ENCODE results near the gene TREM2. TPM values are rescaled to one million over a fixed set of nuclear protein-coding genes. Genes with fewer than 3 reads are reported as not detected.

Gene TREM2
- total RNA-seq, 1 donor from 2014 or later: not detected

DNA sequence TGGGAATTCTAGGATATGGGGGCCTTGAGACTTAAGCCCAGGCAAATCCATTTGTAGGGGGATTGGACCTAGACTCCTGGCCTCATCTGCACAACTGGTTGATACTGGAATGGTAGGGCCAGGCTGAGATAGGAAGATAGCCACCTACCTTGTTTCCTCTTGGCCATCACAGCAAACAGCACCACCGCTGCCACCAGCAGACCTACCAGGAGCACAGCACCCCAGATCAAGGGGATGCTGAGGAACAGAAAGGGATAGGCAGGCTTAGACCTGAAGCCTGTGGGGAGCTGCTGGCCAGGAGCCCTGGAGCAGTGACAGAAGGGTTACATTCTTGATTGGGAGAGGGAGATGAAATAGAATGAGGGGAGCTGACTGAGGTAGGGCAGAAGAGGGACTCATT lies 12.2 kb downstream of the TREM2 start:
- Mint-ChIP-seq H3K27me3 (peaks cover 11% of the 10 kb centered on the region), H3K9me3 (no peaks in the 10 kb centered on the region), H3K4me1 (ENCODE audit: unreplicated experiment) (no peaks in the 10 kb centered on the region), H3K36me3 (no peaks in the 10 kb centered on the region), H3K27ac (no peak overlapping the region), H3K4me3 (no peak overlapping the region)
- DNase-seq (ENCODE audit: extremely low spot score, unreplicated experiment): no peak
- TF ChIP-seq, protein P1, sequence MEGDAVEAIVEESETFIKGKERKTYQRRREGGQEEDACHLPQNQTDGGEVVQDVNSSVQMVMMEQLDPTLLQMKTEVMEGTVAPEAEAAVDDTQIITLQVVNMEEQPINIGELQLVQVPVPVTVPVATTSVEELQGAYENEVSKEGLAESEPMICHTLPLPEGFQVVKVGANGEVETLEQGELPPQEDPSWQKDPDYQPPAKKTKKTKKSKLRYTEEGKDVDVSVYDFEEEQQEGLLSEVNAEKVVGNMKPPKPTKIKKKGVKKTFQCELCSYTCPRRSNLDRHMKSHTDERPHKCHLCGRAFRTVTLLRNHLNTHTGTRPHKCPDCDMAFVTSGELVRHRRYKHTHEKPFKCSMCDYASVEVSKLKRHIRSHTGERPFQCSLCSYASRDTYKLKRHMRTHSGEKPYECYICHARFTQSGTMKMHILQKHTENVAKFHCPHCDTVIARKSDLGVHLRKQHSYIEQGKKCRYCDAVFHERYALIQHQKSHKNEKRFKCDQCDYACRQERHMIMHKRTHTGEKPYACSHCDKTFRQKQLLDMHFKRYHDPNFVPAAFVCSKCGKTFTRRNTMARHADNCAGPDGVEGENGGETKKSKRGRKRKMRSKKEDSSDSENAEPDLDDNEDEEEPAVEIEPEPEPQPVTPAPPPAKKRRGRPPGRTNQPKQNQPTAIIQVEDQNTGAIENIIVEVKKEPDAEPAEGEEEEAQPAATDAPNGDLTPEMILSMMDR (conservative IDR thresholded peaks at IDR 0.05): no peak

- Mint-ChIP-seq H3K9me3 (no peaks in the 10 kb centered on the region), H3K4me3 (no peak overlapping the region), H3K27me3 (no peaks in the 10 kb centered on the region), H3K27ac (no peak overlapping the region), H3K4me1 (ENCODE audit: unreplicated experiment) (no peaks in the 10 kb centered on the region), H3K36me3 (peaks cover 3% of the 10 kb centered on the region)
- TF ChIP-seq, protein P1 (conservative IDR thresholded peaks at IDR 0.05): no peak
- no peak for DNase-seq (ENCODE audit: extremely low spot score, unreplicated experiment)
Observed at GRCh38 chr6:41147917-41148316, 15.0 kb downstream of the TREM2 start.

- no peak overlapping the region for H3K27ac Mint-ChIP-seq
- no peak for DNase-seq (ENCODE audit: extremely low spot score, unreplicated experiment)
- TF ChIP-seq, protein P1 (conservative IDR thresholded peaks at IDR 0.05): no peak
- no peaks in the 10 kb centered on the region for H3K27me3 Mint-ChIP-seq
- H3K9me3 Mint-ChIP-seq: no peaks in the 10 kb centered on the region
- peaks cover 3% of the 10 kb centered on the region for H3K36me3 Mint-ChIP-seq
- H3K4me3 Mint-ChIP-seq: no peak overlapping the region
- no peaks in the 10 kb centered on the region for H3K4me1 Mint-ChIP-seq (ENCODE audit: unreplicated experiment)
Observed at GRCh38 chr6:41136911-41137310, 26.0 kb downstream of the TREM2 start.

- Mint-ChIP-seq H3K27me3 (no peaks in the 10 kb centered on the region), H3K9me3 (no peaks in the 10 kb centered on the region), H3K27ac (no peak overlapping the region), H3K4me3 (no peak overlapping the region), H3K36me3 (peaks cover 3% of the 10 kb centered on the region), H3K4me1 (ENCODE audit: unreplicated experiment) (no peaks in the 10 kb centered on the region)
- TF ChIP-seq, protein P1 (conservative IDR thresholded peaks at IDR 0.05): no peak
- no peak for DNase-seq (ENCODE audit: extremely low spot score, unreplicated experiment)
Observed at GRCh38 chr6:41135062-41135832, 27.7 kb downstream of the TREM2 start.

GRCh38 chr6:41132254-41132653 lies 30.7 kb downstream of the TREM2 start:
- Mint-ChIP-seq H3K27me3 (no peaks in the 10 kb centered on the region), H3K36me3 (peaks cover 3% of the 10 kb centered on the region), H3K27ac (no peak overlapping the region), H3K9me3 (no peaks in the 10 kb centered on the region), H3K4me3 (no peak overlapping the region), H3K4me1 (ENCODE audit: unreplicated experiment) (no peaks in the 10 kb centered on the region)
- DNase-seq (ENCODE audit: extremely low spot score, unreplicated experiment): no peak
- TF ChIP-seq, protein P1 (conservative IDR thresholded peaks at IDR 0.05): no peak

Data from type B pancreatic cell (in vitro differentiated cells).